Mesothelial cell of epicardium (in vitro differentiated cells): ENCODE measurements around the gene SLCO2A1. TPM values are rescaled to one million over a fixed set of nuclear protein-coding genes. Genes with fewer than 3 reads are reported as not detected.

ENCODE experiments used
- DNase-seq, 2 experiments: peaks; one replicate each; pipeline ENCODE4 v3.0.0; 2021; ENCODE audit warnings: low spot score in 2 of 2; ENCODE audit not compliant: unreplicated experiment in 2 of 2
- H3K27ac Mint-ChIP-seq: 2 replicates; pipeline ENCODE4 v1.8.0; 2021; ENCODE audit warnings: mixed read lengths
- H3K27me3 Mint-ChIP-seq: 2 replicates; pipeline ENCODE4 v1.8.0; 2021; ENCODE audit warnings: low read depth, mixed read lengths
- H3K36me3 Mint-ChIP-seq: 2 replicates; pipeline ENCODE4 v1.8.0; 2021; ENCODE audit warnings: mixed read lengths
- H3K4me1 Mint-ChIP-seq: 2 replicates; pipeline ENCODE4 v1.8.0; 2021; ENCODE audit warnings: mixed read lengths
- H3K4me3 Mint-ChIP-seq: 2 replicates; pipeline ENCODE4 v1.8.0; 2021; ENCODE audit warnings: mild to moderate bottlenecking, moderate library complexity, mixed read lengths
- H3K9me3 Mint-ChIP-seq: 2 replicates; pipeline ENCODE4 v1.8.0; 2021; ENCODE audit warnings: mixed read lengths
- total RNA-seq: library from RNA; stranded (reverse); gene quantifications from 3 replicates; pipeline ENCODE4 v1.2.1, GENCODE V29; 2021
- TF ChIP-seq, protein P1 (sequence below): fragments of 200-600 bp; sonication (generic); IDR thresholded peaks from one replicate; pipeline ENCODE4 v1.5.0; 2021; ENCODE audit warnings: antibody characterized with exemption; ENCODE audit not compliant: unreplicated experiment

The SLCO2A1 gene
- total RNA-seq, 1 donor from 2014 or later: 24.1 TPM

- Mint-ChIP-seq H3K36me3 (no peaks in the 10 kb centered on the region), H3K27ac (no peak overlapping the region), H3K4me3 (peak overlapping the region; percentile 41), H3K4me1 (peaks cover 32% of the 10 kb centered on the region), H3K9me3 (no peaks in the 10 kb centered on the region), H3K27me3 (peaks cover 25% of the 10 kb centered on the region)
- no peak for DNase-seq
- TF ChIP-seq, protein P1, sequence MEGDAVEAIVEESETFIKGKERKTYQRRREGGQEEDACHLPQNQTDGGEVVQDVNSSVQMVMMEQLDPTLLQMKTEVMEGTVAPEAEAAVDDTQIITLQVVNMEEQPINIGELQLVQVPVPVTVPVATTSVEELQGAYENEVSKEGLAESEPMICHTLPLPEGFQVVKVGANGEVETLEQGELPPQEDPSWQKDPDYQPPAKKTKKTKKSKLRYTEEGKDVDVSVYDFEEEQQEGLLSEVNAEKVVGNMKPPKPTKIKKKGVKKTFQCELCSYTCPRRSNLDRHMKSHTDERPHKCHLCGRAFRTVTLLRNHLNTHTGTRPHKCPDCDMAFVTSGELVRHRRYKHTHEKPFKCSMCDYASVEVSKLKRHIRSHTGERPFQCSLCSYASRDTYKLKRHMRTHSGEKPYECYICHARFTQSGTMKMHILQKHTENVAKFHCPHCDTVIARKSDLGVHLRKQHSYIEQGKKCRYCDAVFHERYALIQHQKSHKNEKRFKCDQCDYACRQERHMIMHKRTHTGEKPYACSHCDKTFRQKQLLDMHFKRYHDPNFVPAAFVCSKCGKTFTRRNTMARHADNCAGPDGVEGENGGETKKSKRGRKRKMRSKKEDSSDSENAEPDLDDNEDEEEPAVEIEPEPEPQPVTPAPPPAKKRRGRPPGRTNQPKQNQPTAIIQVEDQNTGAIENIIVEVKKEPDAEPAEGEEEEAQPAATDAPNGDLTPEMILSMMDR: no peak
These were observed 2.1 kb downstream of the SLCO2A1 start for GRCh38 chr3:134027631-134028030.

GRCh38 chr3:134020135-134020680, 9.5 kb downstream of the SLCO2A1 start:
- no peaks in the 10 kb centered on the region for H3K27me3 Mint-ChIP-seq
- H3K36me3 Mint-ChIP-seq: peaks cover 9% of the 10 kb centered on the region
- H3K9me3 Mint-ChIP-seq: no peaks in the 10 kb centered on the region
- TF ChIP-seq, protein P1: no peak
- H3K4me3 Mint-ChIP-seq: no peak overlapping the region
- no peak overlapping the region for H3K27ac Mint-ChIP-seq
- H3K4me1 Mint-ChIP-seq: no peaks in the 10 kb centered on the region
- no peak for DNase-seq

GRCh38 chr3:134018850-134019249, 10.9 kb downstream of the SLCO2A1 start:
- Mint-ChIP-seq H3K27me3 (no peaks in the 10 kb centered on the region), H3K9me3 (no peaks in the 10 kb centered on the region), H3K27ac (no peak overlapping the region), H3K36me3 (peaks cover 14% of the 10 kb centered on the region), H3K4me3 (no peak overlapping the region), H3K4me1 (no peaks in the 10 kb centered on the region)
- TF ChIP-seq, protein P1: no peak
- DNase-seq: no peak

GRCh38 chr3:134018406-134018805, 11.3 kb downstream of the SLCO2A1 start:
- no peak overlapping the region for H3K27ac Mint-ChIP-seq
- no peak overlapping the region for H3K4me3 Mint-ChIP-seq
- DNase-seq: no peak
- peaks cover 14% of the 10 kb centered on the region for H3K36me3 Mint-ChIP-seq
- H3K9me3 Mint-ChIP-seq: no peaks in the 10 kb centered on the region
- H3K27me3 Mint-ChIP-seq: no peaks in the 10 kb centered on the region
- peaks cover 2% of the 10 kb centered on the region for H3K4me1 Mint-ChIP-seq
- TF ChIP-seq, protein P1: no peak

- Mint-ChIP-seq H3K27me3 (no peaks in the 10 kb centered on the region), H3K4me1 (peaks cover 4% of the 10 kb centered on the region), H3K36me3 (peaks cover 14% of the 10 kb centered on the region), H3K4me3 (no peak overlapping the region), H3K27ac (no peak overlapping the region), H3K9me3 (no peaks in the 10 kb centered on the region)
- TF ChIP-seq, protein P1: no peak
- no peak for DNase-seq
These were observed 12.2 kb downstream of the SLCO2A1 start for GRCh38 chr3:134017490-134017889.

DNA sequence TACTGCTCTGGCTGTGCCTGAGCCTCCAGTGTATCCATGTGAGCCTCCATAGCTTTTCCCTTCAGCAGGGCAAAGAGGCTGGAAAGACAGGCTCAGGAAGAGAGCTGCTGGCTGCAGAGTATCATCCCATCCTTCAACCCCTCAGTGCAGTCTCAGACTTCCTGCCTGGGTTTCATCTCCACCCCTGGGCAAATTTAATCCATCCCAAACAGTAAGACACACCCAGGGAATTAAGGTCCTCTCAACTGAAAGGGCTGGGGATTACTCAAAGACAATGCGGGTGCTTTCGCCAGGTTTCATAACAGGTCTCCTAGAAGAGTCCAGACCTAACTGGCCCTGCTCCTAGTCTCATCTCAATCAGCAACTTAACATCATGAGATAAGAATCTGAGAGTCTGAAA, 15.5 kb downstream of the SLCO2A1 start:
- TF ChIP-seq, protein P1: no peak
- Mint-ChIP-seq H3K27me3 (no peaks in the 10 kb centered on the region), H3K4me1 (peaks cover 4% of the 10 kb centered on the region)

More for the DNA sequence above, 15.5 kb downstream of the SLCO2A1 start:
- Mint-ChIP-seq H3K4me3 (no peak overlapping the region), H3K36me3 (peaks cover 12% of the 10 kb centered on the region), H3K9me3 (no peaks in the 10 kb centered on the region), H3K27ac (no peak overlapping the region)
- DNase-seq: no peak
